Right lobe of liver (tissue), 4 donors: ENCODE data around the gene GFI1B.

Experiments used
- CTCF ChIP-seq, 4 donors: fragments of 200-600 bp in 3 of 4; fragments of 450-650 bp in 1 of 4; IDR thresholded peaks; one replicate each; pipeline versions ENCODE4 v1.5.1 to v1.8.0; 2016 to 2022; ENCODE audit warnings: antibody characterized with exemption in 4 of 4, mild to moderate bottlenecking in 2 of 4
- POLR2A ChIP-seq: fragments of 450-650 bp; IDR thresholded peaks from one replicate; pipeline ENCODE4 v1.6.1; 2017; ENCODE audit warnings: antibody characterized with exemption, mild to moderate bottlenecking
- donor health status: DM: no; HTN: no; CAD: no.
- donor health status: DM: no; HTN: no; CAD: no.
- donor health status: DM: no; HTN: yes; CAD: no.

- TF ChIP-seq CTCF (IDR thresholded peaks at IDR 0.05) = no peak
- no peak for TF ChIP-seq POLR2A
Measured at GRCh38 chr9:132995121-132995420, 16.6 kb downstream of the GFI1B start.
